Suppressor macrophage treated with lipopolysaccharide for 4 hours (primary cell): Measurements from ENCODE around the gene PFAS.

ENCODE experiments used
- DNase-seq: peaks from one replicate; pipeline ENCODE4 v3.0.0-alpha.2; 2020

Gene PFAS

DNA sequence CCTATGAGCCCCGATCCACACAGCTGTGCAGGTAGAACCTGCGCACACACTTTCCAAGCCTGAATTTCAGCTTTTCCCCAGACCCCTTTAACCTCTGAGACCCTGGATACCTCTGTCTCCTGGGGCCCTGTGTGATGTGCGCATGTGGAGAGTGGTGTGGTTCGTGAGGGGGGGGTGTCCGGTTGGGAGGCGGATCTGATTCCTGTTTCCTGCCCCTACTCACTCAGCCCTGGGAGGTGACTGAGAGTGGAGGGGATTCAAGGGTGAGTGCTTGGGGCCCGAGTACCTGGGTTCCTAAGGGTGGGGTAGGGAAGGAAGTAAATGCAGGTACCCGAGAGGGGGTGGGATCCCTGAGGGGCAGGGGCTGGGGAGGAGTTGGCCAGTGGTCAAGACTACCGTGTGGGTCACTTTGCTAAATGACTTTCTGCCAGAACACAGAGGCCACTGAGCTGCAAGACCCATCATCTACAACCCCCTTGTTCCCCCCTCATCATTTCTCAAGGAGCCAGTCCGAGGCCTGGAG lies 61.6 kb downstream of the PFAS start:
- DNase-seq, result no peak

GRCh38 chr17:8311131-8311790 lies 62.2 kb downstream of the PFAS start:
- no peak for DNase-seq

DNA sequence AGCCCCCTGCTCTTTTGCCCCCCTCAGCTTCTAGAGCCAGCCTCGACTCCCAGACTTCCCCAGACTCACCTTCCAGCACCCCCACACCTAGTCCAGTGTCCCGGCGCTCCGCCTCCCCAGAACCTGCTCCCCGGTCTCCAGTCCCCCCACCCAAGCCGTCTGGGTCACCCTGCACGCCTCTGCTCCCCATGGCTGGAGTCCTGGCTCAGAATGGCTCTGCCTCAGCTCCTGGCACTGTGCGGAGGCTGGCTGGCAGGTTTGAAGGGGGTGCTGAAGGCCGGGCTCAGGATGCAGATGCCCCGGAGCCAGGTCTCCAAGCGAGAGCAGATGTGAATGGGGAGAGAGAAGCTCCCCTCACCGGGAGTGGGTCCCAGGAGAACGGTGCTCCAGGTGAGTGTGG lies 63.2 kb downstream of the PFAS start:
- no peak for DNase-seq

DNA sequence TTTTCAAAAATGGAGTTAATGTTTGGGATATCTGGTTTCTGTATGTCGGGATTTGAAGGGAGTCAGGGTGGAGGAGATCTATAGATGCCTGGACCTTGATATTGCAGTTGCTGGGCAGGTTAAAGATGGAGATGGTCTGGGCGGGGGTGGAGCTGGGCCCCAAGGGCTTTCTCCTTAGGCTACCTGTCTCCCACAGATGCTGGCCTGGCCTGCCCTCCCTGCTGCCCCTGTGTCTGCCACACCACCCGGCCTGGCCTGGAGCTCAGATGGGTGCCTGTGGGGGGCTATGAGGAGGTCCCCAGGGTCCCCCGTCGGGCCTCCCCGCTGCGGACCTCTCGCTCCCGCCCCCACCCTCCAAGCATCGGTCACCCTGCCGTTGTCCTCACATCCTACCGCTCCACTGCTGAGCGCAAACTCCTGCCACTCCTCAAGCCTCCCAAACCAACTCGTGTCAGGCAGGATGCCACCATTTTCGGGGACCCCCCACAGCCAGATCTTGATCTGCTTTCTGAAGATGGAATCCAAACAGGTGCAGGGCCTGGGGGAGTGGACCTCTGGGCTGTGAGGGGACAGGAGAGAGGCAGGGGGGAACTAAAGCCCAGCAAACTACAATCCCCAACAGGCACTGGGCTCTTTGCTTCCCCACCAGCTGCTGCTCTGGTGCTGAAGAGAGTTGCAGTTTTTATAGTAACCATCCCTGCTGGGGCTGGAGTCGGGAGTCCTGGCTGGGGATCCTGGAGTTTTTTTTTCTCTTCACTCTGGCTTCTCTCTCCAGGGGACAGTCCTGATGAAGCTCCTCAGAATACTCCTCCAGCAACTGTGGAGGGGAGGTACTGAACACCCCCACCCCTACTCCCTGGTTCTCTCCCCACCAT lies 63.9 kb downstream of the PFAS start:
- no peak for DNase-seq

- no peak for DNase-seq
Measured at GRCh38 chr17:8314797-8315763, 66.0 kb downstream of the PFAS start.

GRCh38 chr17:8315764-8316217 lies 66.7 kb downstream of the PFAS start:
- no peak for DNase-seq

GRCh38 chr17:8318010-8318935 lies 69.2 kb downstream of the PFAS start:
- DNase-seq, result no peak
